Activated CD4-positive, alpha-beta memory T cell treated with anti-CD3 and anti-CD28 coated beads for 36 hours (primary cell): Measurements from ENCODE around the gene VPS37C. TPM values are rescaled to one million over a fixed set of nuclear protein-coding genes. Genes with fewer than 3 reads are reported as not detected.
A peak's percentile ranks its signal among the peaks of the same experiment; 100 is the strongest.

ENCODE experiments used
- CTCF ChIA-PET: fragments of 350-600 bp; sonication (Branson Sonifier 250); formaldehyde crosslinking; loops from one replicate; lab custom pipeline; 2021; ENCODE audit warnings: antibody characterized with exemption, inconsistent platforms; lab: Charles Lee
- POLR2A ChIA-PET: fragments of 350-600 bp; sonication (Branson Sonifier 250); formaldehyde crosslinking; loops from one replicate; lab custom pipeline; 2021; ENCODE audit warnings: antibody characterized with exemption; lab: Charles Lee
- DNase-seq: peaks from one replicate; pipeline ENCODE4 v3.0.0-alpha.2; 2020
- H3K27ac Mint-ChIP-seq: one replicate; pipeline ENCODE4 v1.8.0; 2021; ENCODE audit warnings: mixed read lengths
- H3K27me3 Mint-ChIP-seq: one replicate; pipeline ENCODE4 v1.8.0; 2021; ENCODE audit warnings: mixed read lengths
- H3K36me3 Mint-ChIP-seq: one replicate; pipeline ENCODE4 v1.8.0; 2021; ENCODE audit warnings: mixed read lengths
- H3K4me1 Mint-ChIP-seq: one replicate; pipeline ENCODE4 v1.8.0; 2021; ENCODE audit warnings: low read depth, mixed read lengths
- H3K4me3 Mint-ChIP-seq: one replicate; pipeline ENCODE4 v1.8.0; 2021; ENCODE audit warnings: mild to moderate bottlenecking, mixed read lengths
- H3K9me3 Mint-ChIP-seq: one replicate; pipeline ENCODE4 v1.8.0; 2021; ENCODE audit warnings: mixed read lengths
- intact Hi-C: fragments of 100-400 bp; cut with micrococcal nuclease; formaldehyde crosslinking; loops from one replicate; pipeline ENCODE4 v1.15.1; 2023
- total RNA-seq, 2 experiments: library from RNA; stranded (reverse); gene quantifications; one replicate each; pipeline ENCODE4 v1.2.3, GENCODE V29; 2021

VPS37C gene
- total RNA-seq, 2 experiments from 2014 or later = 9.0 TPM

DNA sequence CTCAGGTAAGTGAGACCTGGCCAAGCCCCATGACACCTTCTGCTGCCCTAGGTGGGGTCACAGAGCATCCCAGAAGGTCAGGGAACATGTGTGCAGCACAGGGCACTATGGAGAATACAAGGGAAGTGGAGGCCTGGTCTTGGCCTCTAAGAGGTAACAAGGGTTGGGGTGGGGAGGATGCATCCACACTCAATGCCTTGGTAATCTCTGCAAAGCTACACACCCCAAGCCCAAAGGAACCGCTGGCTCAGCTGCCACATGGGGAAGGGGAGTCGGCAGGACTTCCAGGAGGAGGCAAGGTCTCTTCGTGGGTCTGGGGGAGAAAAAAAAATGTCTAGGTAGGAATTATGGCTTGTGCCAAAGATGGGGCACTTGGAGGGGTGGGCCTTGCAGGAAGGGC is 41.7 kb downstream of the VPS37C start:
- intact Hi-C loops = no loop called here
- H3K27me3 Mint-ChIP-seq = no peaks in the 10 kb centered on the region
- H3K4me3 Mint-ChIP-seq = peak overlapping the region; percentile 58
- ChIA-PET CTCF (interaction anchor here (0.9 to 5.1 kb wide), 2 partner anchors 10 to 50 kb away, joined by 3 to 30 read pairs; no protein-coding TSS in a partner anchor), POLR2A (interaction anchor here (1.0 to 11.9 kb wide), 3 partner anchors 28 to 55 kb away, joined by 3 to 114 read pairs (median 4); no protein-coding TSS in a partner anchor)
- H3K9me3 Mint-ChIP-seq = no peaks in the 10 kb centered on the region
- no peak for DNase-seq
- H3K36me3 Mint-ChIP-seq = peaks cover 90% of the 10 kb centered on the region
- peaks cover 71% of the 10 kb centered on the region for H3K4me1 Mint-ChIP-seq
- peak overlapping the region; percentile 85 for H3K27ac Mint-ChIP-seq

GRCh38 chr11:61119055-61119454 is 42.2 kb downstream of the VPS37C start:
- no peak for DNase-seq
- CTCF ChIA-PET = interaction anchor here (5.1 kb wide), 1 partner anchor 10 kb away, joined by 30 read pairs; no protein-coding TSS in a partner anchor
- peaks cover 88% of the 10 kb centered on the region for H3K36me3 Mint-ChIP-seq
- H3K27ac Mint-ChIP-seq = peak overlapping the region; percentile 85
- H3K4me1 Mint-ChIP-seq = peaks cover 72% of the 10 kb centered on the region
- intact Hi-C loops = no loop called here
- POLR2A ChIA-PET = interaction anchor here (1.3 to 11.9 kb wide), 4 partner anchors 27 to 65 kb away, joined by 3 to 114 read pairs (median 46); no protein-coding TSS in a partner anchor
- H3K4me3 Mint-ChIP-seq = peak overlapping the region; percentile 37
- no peaks in the 10 kb centered on the region for H3K27me3 Mint-ChIP-seq
- H3K9me3 Mint-ChIP-seq = no peaks in the 10 kb centered on the region

DNA sequence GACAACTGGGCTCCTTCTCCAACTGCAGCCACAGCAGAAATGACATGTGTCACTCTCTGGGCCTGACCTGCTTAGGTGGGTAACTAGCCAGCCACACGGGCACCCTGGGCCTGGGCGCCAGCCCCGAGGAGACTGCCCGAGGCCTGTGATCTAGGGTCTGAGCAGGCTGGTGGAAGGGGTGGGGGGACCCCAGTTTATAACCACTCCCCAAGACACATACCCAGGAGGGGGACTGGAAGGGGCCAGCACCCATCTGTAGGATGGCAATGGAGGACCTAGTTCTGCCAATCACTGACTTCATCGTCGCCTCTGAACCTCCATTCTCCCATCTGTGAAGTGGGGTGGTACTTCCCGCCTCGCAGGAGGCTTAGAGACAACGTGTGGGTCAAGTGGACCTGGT is 42.8 kb downstream of the VPS37C start:
- H3K4me3 Mint-ChIP-seq = no peak overlapping the region

DNA sequence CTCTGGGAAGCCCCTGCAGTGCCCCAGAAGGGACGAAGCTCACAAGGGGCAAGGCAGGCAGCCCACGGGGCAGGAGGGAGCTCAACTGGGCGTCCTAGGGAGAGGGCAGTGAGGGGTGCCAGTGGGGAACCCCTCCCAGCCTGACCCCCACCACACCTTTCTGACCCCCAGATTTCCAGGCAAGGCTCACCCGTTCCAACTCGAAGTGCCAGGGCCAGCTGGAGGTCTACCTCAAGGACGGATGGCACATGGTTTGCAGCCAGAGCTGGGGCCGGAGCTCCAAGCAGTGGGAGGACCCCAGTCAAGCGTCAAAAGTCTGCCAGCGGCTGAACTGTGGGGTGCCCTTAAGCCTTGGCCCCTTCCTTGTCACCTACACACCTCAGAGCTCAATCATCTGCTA is 43.2 kb downstream of the VPS37C start:
- Mint-ChIP-seq H3K27me3 (no peaks in the 10 kb centered on the region), H3K36me3 (peaks cover 88% of the 10 kb centered on the region), H3K27ac (peak overlapping the region; percentile 89), H3K9me3 (no peaks in the 10 kb centered on the region), H3K4me1 (peaks cover 80% of the 10 kb centered on the region), H3K4me3 (no peak overlapping the region)
- POLR2A ChIA-PET = interaction anchor here (1.2 to 11.9 kb wide), 7 partner anchors 11 to 204 kb away, joined by 3 to 114 read pairs (median 4); partner anchors contain the start of gene TMEM109
- CTCF ChIA-PET = interaction anchor here (1.4 to 5.1 kb wide), 2 partner anchors 11 to 148 kb away, joined by 4 to 30 read pairs; no protein-coding TSS in a partner anchor
- intact Hi-C loops = no loop called here
- no peak for DNase-seq

More for the DNA sequence above, 42.8 kb downstream of the VPS37C start:
- POLR2A ChIA-PET = interaction anchor here (1.2 to 11.9 kb wide), 7 partner anchors 10 to 204 kb away, joined by 3 to 114 read pairs (median 4); partner anchors contain the start of gene TMEM109
- H3K9me3 Mint-ChIP-seq = no peaks in the 10 kb centered on the region
- H3K36me3 Mint-ChIP-seq = peaks cover 88% of the 10 kb centered on the region
- CTCF ChIA-PET = interaction anchor here (1.4 to 5.1 kb wide), 2 partner anchors 11 to 148 kb away, joined by 4 to 30 read pairs; no protein-coding TSS in a partner anchor
- peaks cover 76% of the 10 kb centered on the region for H3K4me1 Mint-ChIP-seq
- DNase-seq = no peak
- intact Hi-C loops = no loop called here
- H3K27ac Mint-ChIP-seq = peak overlapping the region; percentile 85
- H3K27me3 Mint-ChIP-seq = no peaks in the 10 kb centered on the region

DNA sequence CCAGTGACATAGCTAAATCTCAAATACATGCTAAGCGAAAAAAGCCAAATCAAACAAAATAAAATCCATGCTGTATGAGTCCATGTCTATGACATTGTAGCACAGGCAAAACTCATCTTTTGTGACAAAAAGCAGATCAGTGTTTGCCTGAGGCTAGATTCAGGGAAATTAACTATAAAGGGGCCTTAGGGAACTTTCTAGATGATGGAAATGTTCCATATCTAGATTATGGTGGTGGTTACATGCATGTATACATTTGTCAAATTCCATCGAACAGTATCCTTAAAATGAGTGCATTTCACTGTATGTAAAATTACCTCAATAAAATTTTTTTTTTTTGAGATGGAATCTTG is 44.1 kb downstream of the VPS37C start:
- Mint-ChIP-seq H3K27me3 (no peaks in the 10 kb centered on the region), H3K36me3 (peaks cover 88% of the 10 kb centered on the region), H3K4me3 (no peak overlapping the region), H3K4me1 (peaks cover 89% of the 10 kb centered on the region), H3K9me3 (no peaks in the 10 kb centered on the region), H3K27ac (peak overlapping the region; percentile 89)
- ChIA-PET POLR2A (interaction anchor here (1.1 to 11.9 kb wide), 6 partner anchors 12 to 203 kb away, joined by 3 to 114 read pairs (median 6); partner anchors contain the start of gene TMEM109), CTCF (interaction anchor here (0.6 to 5.1 kb wide), 3 partner anchors 12 to 147 kb away, joined by 3 to 30 read pairs (median 4); no protein-coding TSS in a partner anchor)
- DNase-seq = no peak
- intact Hi-C loops = loop anchor here (1.0 to 2.0 kb wide), 2 partner anchors 14 to 56 kb away; partner anchors contain the start of gene CD5

DNA sequence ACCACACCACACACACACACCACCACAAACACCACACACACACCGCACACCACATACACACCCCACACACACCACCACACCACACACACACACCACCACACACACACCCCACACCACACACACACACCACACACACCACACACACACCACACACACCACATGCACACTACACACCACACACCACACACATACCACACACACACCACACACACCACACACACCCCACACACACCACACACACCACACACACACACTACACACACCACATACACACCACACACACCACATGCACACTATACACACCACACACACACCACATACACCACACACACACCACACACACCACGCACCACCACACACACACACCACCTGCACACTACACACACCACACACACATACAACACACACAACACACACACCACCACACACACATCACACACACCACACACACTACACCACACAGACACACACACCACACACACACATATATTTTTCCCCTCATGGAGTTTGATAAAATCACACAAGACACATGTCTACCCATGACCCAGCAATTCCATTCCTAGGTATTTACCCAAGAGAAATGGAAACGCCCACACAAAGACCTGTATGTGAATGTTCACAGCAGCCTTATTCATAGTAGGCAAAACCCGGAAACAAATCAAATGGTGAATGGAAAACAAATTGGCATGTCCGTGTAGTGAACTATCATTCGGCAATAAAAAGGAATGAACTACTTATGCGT is 44.6 kb downstream of the VPS37C start:
- peak; percentile 31 for DNase-seq
- Mint-ChIP-seq H3K27ac (peak overlapping the region; percentile 89), H3K4me3 (peak overlapping the region; percentile 10), H3K4me1 (peaks cover 90% of the 10 kb centered on the region), H3K9me3 (no peaks in the 10 kb centered on the region), H3K27me3 (no peaks in the 10 kb centered on the region), H3K36me3 (peaks cover 89% of the 10 kb centered on the region)
- ChIA-PET CTCF (interaction anchor here (0.6 to 5.1 kb wide), 4 partner anchors 13 to 266 kb away, joined by 3 to 30 read pairs (median 3); no protein-coding TSS in a partner anchor), POLR2A (interaction anchor here (0.8 to 11.9 kb wide), 8 partner anchors 9 to 62 kb away, joined by 3 to 114 read pairs (median 5); partner anchors contain the start of gene CD5)
- intact Hi-C loops = loop anchor here (1.0 to 2.0 kb wide), 2 partner anchors 14 to 55 kb away; partner anchors contain the start of gene CD5

- POLR2A ChIA-PET = interaction anchor here (0.8 to 11.9 kb wide), 10 partner anchors 8 to 129 kb away, joined by 3 to 114 read pairs (median 5); partner anchors contain the start of gene CD5
- Mint-ChIP-seq H3K4me1 (peaks cover 90% of the 10 kb centered on the region), H3K27me3 (no peaks in the 10 kb centered on the region), H3K36me3 (peaks cover 88% of the 10 kb centered on the region), H3K27ac (peak overlapping the region; percentile 89), H3K9me3 (no peaks in the 10 kb centered on the region), H3K4me3 (peak overlapping the region; percentile 30)
- DNase-seq = no peak
- intact Hi-C loops = loop anchor here (2.0 kb wide), 1 partner anchor 13 kb away; the partner anchor contains the start of gene CD5
- CTCF ChIA-PET = interaction anchor here (0.6 to 5.1 kb wide), 4 partner anchors 14 to 265 kb away, joined by 3 to 30 read pairs (median 3); no protein-coding TSS in a partner anchor
Observed at GRCh38 chr11:61115498-61116224, 45.6 kb downstream of the VPS37C start.

DNA sequence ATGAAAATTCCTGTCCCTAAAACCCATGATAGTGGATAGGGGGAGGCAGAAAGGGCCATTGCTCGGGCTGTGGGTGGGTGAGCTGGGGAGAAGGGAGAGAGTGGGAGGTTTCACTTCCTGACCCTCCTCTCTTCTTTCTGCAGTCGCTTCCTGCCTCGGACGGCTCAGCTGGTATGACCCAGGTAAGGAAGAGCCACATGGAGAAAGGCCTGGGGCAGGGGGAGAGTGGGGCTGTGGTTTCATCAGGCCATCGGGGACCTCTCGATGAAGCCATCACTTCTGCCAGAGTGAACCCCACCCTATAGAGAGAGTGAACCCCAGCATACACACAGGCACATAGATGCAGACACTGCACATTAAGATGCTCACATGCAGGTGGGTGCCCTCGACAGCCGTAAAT is 46.3 kb downstream of the VPS37C start:
- CTCF ChIA-PET = interaction anchor here (1.6 to 5.1 kb wide), 2 partner anchors 14 to 264 kb away, joined by 3 to 30 read pairs; no protein-coding TSS in a partner anchor
- POLR2A ChIA-PET = interaction anchor here (1.7 to 11.9 kb wide), 5 partner anchors 23 to 128 kb away, joined by 4 to 114 read pairs (median 5); no protein-coding TSS in a partner anchor
- Mint-ChIP-seq H3K36me3 (peaks cover 87% of the 10 kb centered on the region), H3K27me3 (no peaks in the 10 kb centered on the region), H3K27ac (peak overlapping the region; percentile 89), H3K9me3 (no peaks in the 10 kb centered on the region), H3K4me1 (peaks cover 92% of the 10 kb centered on the region), H3K4me3 (peak overlapping the region; percentile 30)
- peak; percentile 46 for DNase-seq
- intact Hi-C loops = no loop called here

- CTCF ChIA-PET = interaction anchor here (0.7 to 2.7 kb wide), 11 partner anchors 16 to 213 kb away, joined by 3 to 12 read pairs (median 4); no protein-coding TSS in a partner anchor
- Mint-ChIP-seq H3K27ac (no peak overlapping the region), H3K36me3 (peaks cover 86% of the 10 kb centered on the region), H3K4me1 (peaks cover 90% of the 10 kb centered on the region), H3K27me3 (no peaks in the 10 kb centered on the region), H3K9me3 (no peaks in the 10 kb centered on the region), H3K4me3 (no peak overlapping the region)
- POLR2A ChIA-PET = interaction anchor here (0.6 to 11.9 kb wide), 15 partner anchors 8 to 134 kb away, joined by 3 to 114 read pairs (median 5); no protein-coding TSS in a partner anchor
- no peak for DNase-seq
- intact Hi-C loops = no loop called here
Observed at GRCh38 chr11:61113201-61113600, 48.0 kb downstream of the VPS37C start.

GRCh38 chr11:61112575-61112974 is 48.7 kb downstream of the VPS37C start:
- intact Hi-C loops = no loop called here
- Mint-ChIP-seq H3K4me3 (no peak overlapping the region), H3K27ac (no peak overlapping the region), H3K27me3 (no peaks in the 10 kb centered on the region), H3K4me1 (peaks cover 94% of the 10 kb centered on the region), H3K9me3 (no peaks in the 10 kb centered on the region), H3K36me3 (peaks cover 90% of the 10 kb centered on the region)
- ChIA-PET CTCF (interaction anchor here (0.8 to 2.7 kb wide), 11 partner anchors 17 to 213 kb away, joined by 3 to 12 read pairs (median 4); no protein-coding TSS in a partner anchor), POLR2A (interaction anchor here (0.6 to 11.9 kb wide), 33 partner anchors 8 to 134 kb away, joined by 3 to 114 read pairs (median 4); partner anchors contain the start of gene CD5)
- no peak for DNase-seq
